GM10248 (cell line): ENCODE measurements around the gene DHX16.

Source experiments
- CTCF ChIA-PET: fragments of 300-600 bp; sonication (Branson Sonifier 250); formaldehyde crosslinking; extraction: SDS; loops from one replicate; lab custom pipeline; 2021; ENCODE audit warnings: antibody characterized with exemption; lab: Yijun Ruan, JAX
- POLR2A ChIA-PET: fragments of 350-650 bp; sonication (Branson Sonifier 250); formaldehyde crosslinking; extraction: SDS; loops from one replicate; lab custom pipeline; 2020; ENCODE audit warnings: antibody characterized with exemption; lab: Yijun Ruan, JAX
- DNase-seq: peaks from one replicate; pipeline ENCODE4 v3.0.0; 2012; ENCODE audit errors: extremely low spot score
- TF ChIP-seq, protein P1 (sequence below): IDR thresholded peaks from 2 replicates; pipeline ENCODE4 v1.5.1; 2012; ENCODE audit warnings: mild to moderate bottlenecking, low read depth; ENCODE audit errors: extremely low read depth, missing control alignments, control extremely low read depth

The DHX16 gene

DNA sequence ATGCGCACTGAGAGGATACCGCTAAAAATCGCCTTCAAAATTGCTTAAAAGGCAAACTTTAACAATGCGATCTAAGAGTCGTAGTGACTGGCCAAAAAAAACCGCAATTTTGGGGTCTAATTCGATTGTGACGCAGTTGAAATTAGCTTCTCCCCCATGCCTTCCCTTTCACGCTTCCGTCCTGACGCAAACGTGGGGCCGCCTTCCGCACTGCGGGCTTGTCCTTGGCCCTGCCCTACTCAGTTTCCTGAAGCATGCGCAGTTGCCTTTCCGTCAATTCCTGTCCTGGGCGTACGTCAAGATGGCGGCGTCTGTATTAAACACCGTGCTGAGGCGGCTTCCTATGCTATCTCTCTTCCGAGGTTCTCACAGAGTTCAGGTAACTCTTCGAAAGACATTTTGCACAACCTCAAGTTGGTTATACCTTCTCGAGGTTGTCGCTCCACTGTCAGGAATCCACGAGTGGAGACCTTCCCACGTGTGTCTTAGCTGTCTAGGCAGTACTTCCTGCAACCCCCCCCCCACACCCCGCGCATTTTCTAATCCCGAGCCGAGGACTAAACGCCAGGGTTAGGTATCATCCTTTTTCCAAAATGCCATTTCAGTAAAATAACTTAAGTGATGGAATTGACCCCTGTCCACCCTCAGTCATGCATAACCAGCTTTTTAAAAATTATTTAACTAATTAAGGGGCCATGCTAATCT lies 55.1 kb downstream of the DHX16 start, which contains the start of gene MRPS18B:
MRPS18B (plus strand) TSS at position 276 of the 705 bp plus-strand sequence; CDS start at position 302, 26 bp downstream.
- CTCF ChIA-PET, result interaction anchor here (0.8 to 2.8 kb wide), 11 partner anchors 8 to 135 kb away, joined by 3 to 11 read pairs (median 5); partner anchors contain the start of genes ATAT1 and DHX16
- POLR2A ChIA-PET, result interaction anchor here (0.5 to 0.8 kb wide), 2 partner anchors 55 to 61 kb away, joined by 3 read pairs; partner anchors contain the start of gene PRR3
- peak; percentile 89 for DNase-seq
- TF ChIP-seq, protein P1, sequence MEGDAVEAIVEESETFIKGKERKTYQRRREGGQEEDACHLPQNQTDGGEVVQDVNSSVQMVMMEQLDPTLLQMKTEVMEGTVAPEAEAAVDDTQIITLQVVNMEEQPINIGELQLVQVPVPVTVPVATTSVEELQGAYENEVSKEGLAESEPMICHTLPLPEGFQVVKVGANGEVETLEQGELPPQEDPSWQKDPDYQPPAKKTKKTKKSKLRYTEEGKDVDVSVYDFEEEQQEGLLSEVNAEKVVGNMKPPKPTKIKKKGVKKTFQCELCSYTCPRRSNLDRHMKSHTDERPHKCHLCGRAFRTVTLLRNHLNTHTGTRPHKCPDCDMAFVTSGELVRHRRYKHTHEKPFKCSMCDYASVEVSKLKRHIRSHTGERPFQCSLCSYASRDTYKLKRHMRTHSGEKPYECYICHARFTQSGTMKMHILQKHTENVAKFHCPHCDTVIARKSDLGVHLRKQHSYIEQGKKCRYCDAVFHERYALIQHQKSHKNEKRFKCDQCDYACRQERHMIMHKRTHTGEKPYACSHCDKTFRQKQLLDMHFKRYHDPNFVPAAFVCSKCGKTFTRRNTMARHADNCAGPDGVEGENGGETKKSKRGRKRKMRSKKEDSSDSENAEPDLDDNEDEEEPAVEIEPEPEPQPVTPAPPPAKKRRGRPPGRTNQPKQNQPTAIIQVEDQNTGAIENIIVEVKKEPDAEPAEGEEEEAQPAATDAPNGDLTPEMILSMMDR, result no peak

DNA sequence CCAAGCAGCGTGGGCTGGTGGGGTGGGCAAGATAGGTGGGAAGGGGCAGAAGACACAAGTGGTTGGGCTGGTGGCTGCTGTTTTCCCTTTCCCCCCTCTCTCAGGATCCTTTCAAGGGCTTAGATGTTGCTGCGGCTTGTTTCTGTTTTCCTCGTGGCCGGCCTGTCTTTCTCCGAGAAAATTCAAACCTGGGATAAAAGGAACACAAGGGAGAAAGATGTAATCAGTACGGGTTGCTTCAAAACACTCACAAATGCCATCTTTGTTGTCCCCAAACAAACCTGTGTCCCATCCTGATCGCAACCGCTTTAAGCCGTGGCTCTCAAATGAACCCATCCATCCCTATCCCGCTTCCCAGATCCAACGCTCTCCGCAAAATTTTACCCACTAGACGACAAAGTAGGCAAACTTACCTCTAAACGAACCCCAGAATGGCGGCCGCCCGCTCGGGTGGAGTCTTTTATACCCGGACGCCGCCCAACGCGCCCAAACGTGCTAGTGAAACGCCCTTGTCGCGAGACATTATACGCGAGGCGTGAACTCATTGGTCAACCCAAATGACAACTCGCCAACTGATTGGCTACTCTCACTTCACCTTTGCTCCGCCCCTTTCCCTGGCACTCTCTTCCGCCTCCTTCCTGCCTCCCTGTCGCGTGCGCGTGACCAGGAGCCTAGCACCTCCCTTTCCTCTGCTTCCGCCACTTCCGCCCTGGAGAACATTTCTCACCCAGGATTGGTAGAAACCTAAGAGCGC lies 55.8 kb downstream of the DHX16 start, which contains the start of gene PPP1R10:
PPP1R10 (minus strand) TSS at position 433 of the 754 bp plus-strand sequence. CDS start 7,299 bp downstream, outside the sequence.
- POLR2A ChIA-PET, result no interaction called here
- CTCF ChIA-PET, result interaction anchor here (1.6 to 2.8 kb wide), 5 partner anchors 9 to 105 kb away, joined by 5 to 11 read pairs (median 8); partner anchors contain the start of genes ATAT1 and DHX16
- TF ChIP-seq, protein P1, result no peak
- DNase-seq, result peak; percentile 94

DNA sequence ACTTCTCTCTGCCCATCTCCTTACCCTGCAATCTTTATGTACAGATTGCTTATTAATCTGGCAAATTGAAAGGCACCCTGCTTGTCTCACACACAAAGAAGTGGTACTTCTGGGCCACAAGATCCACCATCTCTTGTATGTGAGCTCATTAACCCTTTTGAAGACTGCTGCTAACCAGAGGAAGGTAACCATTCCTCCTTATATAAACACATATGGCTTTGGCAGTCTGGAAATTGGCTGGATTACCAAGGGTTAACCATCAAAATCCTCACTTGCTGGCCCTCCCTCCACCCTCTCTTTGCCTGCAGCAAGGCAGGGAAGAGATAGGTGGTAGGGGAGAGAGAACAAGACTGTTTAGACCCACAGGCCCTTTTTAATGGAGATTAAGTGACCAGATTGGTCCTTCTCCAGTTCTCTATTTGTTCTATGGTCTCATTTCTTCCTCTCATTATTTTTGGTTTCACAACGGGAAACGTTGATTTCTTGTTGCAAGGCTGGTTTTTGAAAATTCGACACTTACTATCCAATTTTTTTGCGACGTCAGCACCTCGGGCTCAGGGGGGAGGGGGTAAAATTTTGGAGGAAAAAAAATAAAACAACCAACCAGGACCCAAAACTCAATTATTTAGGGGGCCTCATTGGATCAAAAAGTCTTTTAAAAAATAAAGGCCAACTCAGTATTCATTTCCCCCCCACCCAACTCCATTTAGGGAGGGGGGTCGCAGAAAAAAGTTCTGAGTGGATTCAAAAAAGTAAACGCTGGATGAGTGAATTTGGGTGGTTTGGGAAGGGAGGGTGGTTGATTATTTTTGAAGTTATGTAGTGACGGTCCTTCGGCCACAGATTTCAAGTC lies 56.6 kb downstream of the DHX16 start:
- ChIA-PET POLR2A (interaction anchor here (0.6 to 4.8 kb wide), 11 partner anchors 11 to 621 kb away, joined by 3 to 72 read pairs (median 7); partner anchors contain the start of genes ABCF1, DHX16 and MDC1), CTCF (interaction anchor here (4.5 kb wide), 1 partner anchor 17 kb away, joined by 56 read pairs; no protein-coding TSS in a partner anchor)
- no peak for DNase-seq
- TF ChIP-seq, protein P1, result no peak

DNA sequence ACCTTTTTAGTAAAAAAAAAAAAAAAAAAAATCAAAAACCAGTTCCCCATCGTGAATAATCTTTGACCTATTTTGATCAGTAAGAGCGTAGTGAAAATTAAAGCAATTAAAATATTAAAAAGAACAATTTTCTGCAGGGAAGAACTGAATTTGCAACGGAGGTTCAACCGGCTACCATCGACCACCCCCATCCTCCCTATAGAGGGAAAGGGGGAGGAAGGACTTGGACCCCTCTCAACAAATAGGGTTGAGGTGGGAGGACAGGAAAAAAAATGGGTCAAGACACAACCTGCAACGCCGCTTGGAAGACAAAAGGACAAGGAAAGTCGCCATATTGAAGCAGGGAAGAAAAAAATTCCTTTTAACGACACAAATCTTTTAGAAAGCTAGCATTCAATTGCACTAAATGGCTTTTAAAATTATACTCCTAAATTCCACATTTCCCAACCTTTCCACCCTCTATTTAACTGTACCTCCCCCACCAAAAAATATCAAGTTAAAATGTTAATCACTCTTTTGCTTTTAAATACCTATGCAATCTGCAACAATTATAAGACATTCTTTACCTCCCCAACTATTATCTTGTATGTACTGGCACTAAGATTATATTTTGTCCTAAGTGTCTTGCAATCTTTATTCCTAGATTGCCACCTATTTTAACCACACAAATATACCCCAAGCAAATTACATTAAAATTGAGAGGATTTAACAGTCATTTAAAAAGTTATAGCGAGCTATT lies 57.4 kb downstream of the DHX16 start:
- DNase-seq, result no peak
- CTCF ChIA-PET, result interaction anchor here (0.9 to 4.5 kb wide), 4 partner anchors 17 to 107 kb away, joined by 3 to 56 read pairs (median 4); no protein-coding TSS in a partner anchor
- POLR2A ChIA-PET, result interaction anchor here (0.5 to 4.8 kb wide), 39 partner anchors 10 to 1990 kb away, joined by 3 to 72 read pairs (median 7); partner anchors contain the start of genes ABCF1, C6orf136, DHX16 and MDC1
- TF ChIP-seq, protein P1, result no peak

DNA sequence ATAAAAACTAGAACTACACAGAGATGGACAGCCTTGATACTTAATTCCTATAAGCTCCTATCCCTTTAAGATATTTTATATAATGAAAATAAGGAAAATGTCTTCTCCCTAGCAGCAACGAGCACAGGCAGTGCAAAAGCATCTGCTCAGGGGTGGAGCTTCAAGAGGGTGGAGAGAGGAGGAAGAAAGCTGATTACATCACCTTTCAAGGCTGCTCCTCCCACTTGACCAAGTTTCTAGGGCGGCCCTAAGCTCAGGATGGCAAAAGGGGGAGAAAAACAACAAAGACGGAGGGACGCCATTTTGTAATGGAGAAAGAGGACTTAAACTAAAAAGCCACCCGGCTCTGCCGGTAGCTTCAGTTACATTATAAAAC lies 58.0 kb downstream of the DHX16 start:
- ChIA-PET CTCF (interaction anchor here (0.9 to 4.5 kb wide), 4 partner anchors 16 to 108 kb away, joined by 3 to 56 read pairs (median 4); no protein-coding TSS in a partner anchor), POLR2A (interaction anchor here (0.5 to 4.8 kb wide), 39 partner anchors 10 to 1990 kb away, joined by 3 to 72 read pairs (median 7); partner anchors contain the start of genes ABCF1, C6orf136, MDC1 and PRR3)
- DNase-seq, result peak; percentile 79
- TF ChIP-seq, protein P1, result no peak
